Measurements from ENCODE around the gene RPS3. TPM values are rescaled to one million over a fixed set of nuclear protein-coding genes. Genes with fewer than 3 reads are reported as not detected.
"Not testable (repeated sequence)": the region's sequence is repeated elsewhere in the genome, so short reads cannot be mapped to it uniquely, and the experiment has no call there.

Gene RPS3
- 6,072 TPM for polyA plus RNA-seq (2012; ENCODE audit: insufficient read depth, insufficient read length)

- DNase-seq (ENCODE audit: low read depth, low spot score), result peak; percentile 89
These were observed at the start of gene RPS3 for GRCh38 chr11:75399344-75400145. Gene RPS3 (plus strand): TSS chr11:75399518. CDS start chr11:75399548, 30 bp downstream.

DNA sequence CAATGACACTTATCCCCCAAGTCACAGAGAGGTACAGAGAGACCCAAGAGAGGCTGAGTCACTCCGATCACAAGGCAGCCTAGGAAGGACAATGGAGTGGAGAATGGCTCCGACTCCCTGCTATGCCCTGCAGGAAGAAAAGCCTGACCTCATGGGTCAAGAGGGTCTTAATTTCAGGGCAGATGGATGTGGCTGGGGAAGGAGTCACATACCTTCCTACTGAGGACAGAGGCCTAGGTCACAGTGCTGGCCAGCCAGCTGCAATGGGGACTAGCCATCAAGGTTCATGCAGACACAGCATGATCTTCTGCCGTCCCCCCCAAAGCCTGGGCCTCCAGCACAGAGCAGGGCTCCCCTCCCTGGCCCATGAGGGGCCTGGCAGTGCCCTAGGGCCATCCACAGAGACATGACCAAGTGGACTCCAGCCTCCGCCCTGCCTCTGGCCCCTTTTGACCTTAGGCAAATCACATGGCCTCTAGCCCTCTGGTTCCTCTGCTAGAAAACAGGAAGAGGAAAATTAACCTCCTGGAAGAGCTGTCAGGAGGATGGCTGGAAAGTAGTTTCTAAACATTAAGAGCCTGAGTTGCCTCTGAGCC, 49.7 kb upstream of the RPS3 start:
- no peak overlapping the region for H3K4me3 ChIP-seq (ENCODE audit: low read length)
- DNase-seq (ENCODE audit: low read depth, low spot score), result no peak

More at GRCh38 chr11:75399344-75400145, at the start of gene RPS3:
- peak within 1 kb of the TSS; percentile 100 for H3K4me3 ChIP-seq (ENCODE audit: low read length)

- no peak overlapping the region for H3K4me3 ChIP-seq (ENCODE audit: low read length)
- no peak for DNase-seq (ENCODE audit: low read depth, low spot score)
These were observed 49.1 kb upstream of the RPS3 start for GRCh38 chr11:75350122-75350742.

DNA sequence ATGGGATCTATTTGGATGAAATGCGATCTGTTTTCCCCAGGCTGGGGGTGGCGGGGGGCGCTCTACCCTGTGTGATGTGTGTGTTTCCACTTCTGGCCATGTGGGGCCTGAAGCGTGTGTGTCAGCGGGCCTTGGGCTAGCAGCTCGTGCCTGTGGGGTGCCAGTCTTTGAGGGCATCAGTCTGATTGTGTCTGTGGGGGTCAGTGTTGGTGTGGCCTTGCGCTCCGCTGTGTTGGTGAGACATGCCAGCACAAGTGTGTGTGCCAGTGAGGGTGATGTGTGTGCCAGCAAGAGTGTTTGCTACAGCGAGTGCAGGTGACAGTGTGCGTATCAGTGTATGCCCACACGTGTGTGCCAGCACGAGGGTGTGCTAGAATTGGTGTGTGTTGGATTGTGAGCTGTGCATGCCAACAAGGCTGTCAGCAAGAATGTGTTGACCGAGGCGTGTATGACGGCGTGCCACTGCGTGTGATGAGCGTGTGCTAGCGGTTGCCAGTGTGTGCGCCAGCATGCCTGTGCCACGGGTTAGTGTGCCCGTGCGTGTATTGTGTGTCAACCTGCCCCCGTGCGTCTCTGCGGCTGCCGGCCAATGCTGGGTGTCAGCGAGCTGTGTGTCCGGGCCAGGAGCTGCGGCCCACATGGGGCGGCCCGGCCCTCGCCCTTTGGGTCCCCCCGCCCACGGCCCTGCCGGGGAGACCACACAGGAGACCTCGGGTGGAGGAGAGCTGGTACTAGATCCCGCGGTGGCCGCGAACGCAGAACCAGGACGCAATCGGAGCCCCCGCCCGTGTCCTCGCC, 48.4 kb upstream of the RPS3 start:
- H3K4me3 ChIP-seq (ENCODE audit: low read length), result peak overlapping the region; percentile 54
- DNase-seq (ENCODE audit: low read depth, low spot score), result no peak

DNA sequence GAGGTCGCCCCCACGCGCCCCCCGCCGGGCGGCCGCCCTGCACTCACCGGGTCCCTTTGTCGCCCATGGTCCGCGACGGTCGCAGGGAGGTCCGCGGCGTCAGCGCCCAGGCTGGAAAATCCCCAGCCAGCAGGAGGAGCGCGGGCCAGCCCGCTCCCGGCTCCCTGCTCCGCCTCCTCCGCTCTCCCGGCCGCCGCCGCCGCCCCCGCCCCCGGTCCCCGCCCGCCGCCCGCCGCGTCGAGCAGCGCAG, 47.9 kb upstream of the RPS3 start, which contains the start of gene ARRB1:
Gene ARRB1, minus strand, starts transcription at position 121 of the 250 bp plus-strand sequence. Its CDS starts 54 bp downstream, at position 67.
- DNase-seq (ENCODE audit: low read depth, low spot score), result no peak
- peak within 1 kb of the TSS; percentile 54 for H3K4me3 ChIP-seq (ENCODE audit: low read length)

- peak overlapping the region; percentile 54 for H3K4me3 ChIP-seq (ENCODE audit: low read length)
- DNase-seq (ENCODE audit: low read depth, low spot score), result no peak
These were observed 47.3 kb upstream of the RPS3 start for GRCh38 chr11:75351791-75352587.

DNA sequence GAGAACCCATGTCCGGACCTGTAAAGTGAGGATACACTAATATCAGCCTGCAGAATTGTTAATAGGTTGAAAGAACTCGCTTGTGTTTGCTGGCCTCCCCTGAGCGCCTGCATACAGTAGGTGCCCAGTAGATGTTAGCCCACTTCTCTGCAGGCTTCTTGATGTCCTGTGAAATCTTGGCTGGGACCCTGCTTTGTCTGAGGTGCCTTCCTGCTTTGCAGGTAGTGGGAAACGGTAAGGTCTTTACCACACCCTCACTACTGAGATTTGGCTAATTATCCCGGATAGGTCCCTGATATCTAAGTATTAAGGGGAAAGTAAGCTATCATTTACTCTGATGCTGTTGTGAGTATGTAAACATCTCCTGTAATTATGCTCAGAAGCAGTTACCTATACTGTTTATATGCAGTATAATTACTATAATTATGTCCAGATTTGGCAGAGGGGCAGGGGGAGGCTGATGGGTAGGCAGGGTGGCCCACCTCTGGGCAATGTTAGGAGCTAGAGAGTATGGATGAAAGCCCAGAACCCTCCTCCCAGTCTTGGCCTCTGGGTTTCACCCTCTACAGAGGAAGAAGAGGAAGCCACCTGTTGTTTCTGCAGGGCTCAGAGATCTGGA, 46.6 kb upstream of the RPS3 start:
- H3K4me3 ChIP-seq (ENCODE audit: low read length), result no peak overlapping the region
- DNase-seq (ENCODE audit: low read depth, low spot score), result no peak

GRCh38 chr11:75355051-75355450, 44.3 kb upstream of the RPS3 start:
- DNase-seq (ENCODE audit: low read depth, low spot score), result no peak
- H3K4me3 ChIP-seq (ENCODE audit: low read length), result no peak overlapping the region

DNA sequence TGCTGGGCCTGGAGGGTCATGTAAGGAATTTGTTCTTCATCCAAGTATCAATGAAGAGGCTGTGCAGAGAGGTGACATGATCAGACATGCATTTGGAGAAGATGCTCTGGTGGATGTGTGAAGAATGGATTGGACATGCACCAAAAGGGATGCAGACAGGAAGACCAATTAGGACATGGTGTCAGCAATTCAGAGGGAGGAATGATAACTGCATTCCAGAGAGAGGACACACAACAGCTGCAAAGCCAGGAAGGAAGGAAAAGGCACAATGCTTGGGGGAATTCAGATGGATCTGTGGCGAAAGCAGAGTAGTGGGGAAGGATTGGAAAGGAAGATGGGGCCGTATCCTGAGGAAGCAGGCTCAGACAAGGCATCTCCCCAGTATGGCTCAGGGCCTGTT, 42.7 kb upstream of the RPS3 start:
- DNase-seq (ENCODE audit: low read depth, low spot score), result no peak
- no peak overlapping the region for H3K4me3 ChIP-seq (ENCODE audit: low read length)

DNA sequence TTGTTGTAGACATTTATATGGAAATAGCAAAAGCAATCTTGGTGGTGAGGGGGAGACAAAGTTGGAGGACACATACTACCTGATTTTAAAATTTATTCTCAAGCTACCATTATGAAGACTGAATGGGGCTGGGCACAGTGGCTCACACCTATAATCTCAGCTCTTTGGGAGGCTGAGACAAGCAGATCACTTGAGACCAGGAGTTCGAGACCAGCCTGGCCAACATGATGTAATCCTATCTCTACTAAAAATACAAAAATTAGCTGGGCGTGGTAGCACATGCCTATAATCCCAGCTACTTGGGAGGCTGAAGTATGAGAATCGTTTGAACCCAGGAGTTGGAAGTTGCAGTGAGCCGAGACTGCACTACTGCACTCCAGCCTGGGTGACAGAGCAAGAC, 37.0 kb upstream of the RPS3 start:
- H3K4me3 ChIP-seq (ENCODE audit: low read length); DNase-seq (ENCODE audit: low read depth, low spot score): not testable (repeated sequence)

GRCh38 chr11:75365711-75366181, 33.6 kb upstream of the RPS3 start:
- H3K4me3 ChIP-seq (ENCODE audit: low read length), result no peak overlapping the region
- no peak for DNase-seq (ENCODE audit: low read depth, low spot score)

GRCh38 chr11:75366826-75367225, 32.5 kb upstream of the RPS3 start:
- H3K4me3 ChIP-seq (ENCODE audit: low read length); DNase-seq (ENCODE audit: low read depth, low spot score): not testable (repeated sequence)

GRCh38 chr11:75369560-75370255, 29.6 kb upstream of the RPS3 start:
- DNase-seq (ENCODE audit: low read depth, low spot score), result no peak
- no peak overlapping the region for H3K4me3 ChIP-seq (ENCODE audit: low read length)

DNA sequence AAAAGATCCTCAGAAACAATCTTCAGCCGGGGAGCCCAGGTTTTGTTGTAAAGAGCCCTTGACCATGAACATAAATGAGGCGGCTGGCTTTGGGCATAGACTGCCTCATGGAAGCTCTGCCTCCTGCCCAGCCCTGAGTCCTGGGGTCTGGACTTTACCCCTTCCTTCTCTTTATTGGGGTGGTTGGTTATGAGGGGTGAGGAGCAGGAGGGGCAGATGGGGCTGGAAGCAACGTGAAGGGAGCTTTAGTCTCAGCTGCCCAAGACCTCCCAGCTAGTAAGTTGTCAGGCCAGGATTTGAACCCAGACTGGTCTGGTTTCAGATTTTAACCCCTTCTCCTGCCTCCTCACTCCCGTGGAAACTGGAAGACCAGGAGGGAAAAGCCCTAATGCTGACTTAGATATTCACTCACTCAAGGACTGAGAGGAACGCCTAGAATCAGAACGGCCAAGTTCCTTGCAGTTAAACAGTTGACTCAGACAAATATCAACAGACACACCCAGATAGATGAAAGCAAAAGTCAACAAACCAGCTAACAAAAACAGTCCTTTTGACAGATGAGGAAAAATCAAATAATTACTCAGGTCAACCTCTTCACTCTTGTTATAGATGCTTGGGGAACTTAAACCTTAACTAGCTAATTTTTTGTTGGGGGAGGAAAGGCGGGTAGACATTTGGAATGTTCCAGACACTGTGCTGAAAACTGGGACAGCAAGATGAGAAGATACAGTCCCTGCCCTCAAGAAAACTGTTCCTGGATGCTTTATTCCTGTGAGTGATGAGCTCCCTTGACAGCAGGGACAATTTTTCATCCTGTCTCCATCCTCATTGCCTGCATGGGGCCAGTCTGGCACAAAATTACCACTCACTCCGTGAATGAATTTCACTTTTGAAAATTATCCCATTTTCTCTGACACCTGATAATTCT, 27.1 kb upstream of the RPS3 start:
- no peak for DNase-seq (ENCODE audit: low read depth, low spot score)
- no peak overlapping the region for H3K4me3 ChIP-seq (ENCODE audit: low read length)

DNA sequence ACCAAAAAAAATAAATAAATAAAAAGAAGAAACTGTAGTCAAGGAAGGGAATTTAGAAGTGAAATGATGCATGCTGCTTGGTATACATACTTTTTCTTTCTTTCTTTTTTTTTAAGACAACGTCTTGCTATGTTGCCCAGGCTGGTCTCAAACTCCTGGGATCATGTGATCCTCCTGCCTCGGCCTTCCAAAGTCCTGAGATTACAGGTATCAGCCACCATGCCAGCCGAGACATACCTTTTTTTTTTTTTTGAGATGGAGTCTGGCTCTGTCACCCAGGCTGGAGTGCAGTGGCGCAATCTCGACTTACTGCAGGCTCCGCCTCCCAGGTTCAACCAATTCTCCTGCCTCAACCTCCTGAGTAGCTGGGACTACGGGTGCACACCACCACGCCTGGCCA, 26.1 kb upstream of the RPS3 start:
- no peak overlapping the region for H3K4me3 ChIP-seq (ENCODE audit: low read length)
- no peak for DNase-seq (ENCODE audit: low read depth, low spot score)

DNA sequence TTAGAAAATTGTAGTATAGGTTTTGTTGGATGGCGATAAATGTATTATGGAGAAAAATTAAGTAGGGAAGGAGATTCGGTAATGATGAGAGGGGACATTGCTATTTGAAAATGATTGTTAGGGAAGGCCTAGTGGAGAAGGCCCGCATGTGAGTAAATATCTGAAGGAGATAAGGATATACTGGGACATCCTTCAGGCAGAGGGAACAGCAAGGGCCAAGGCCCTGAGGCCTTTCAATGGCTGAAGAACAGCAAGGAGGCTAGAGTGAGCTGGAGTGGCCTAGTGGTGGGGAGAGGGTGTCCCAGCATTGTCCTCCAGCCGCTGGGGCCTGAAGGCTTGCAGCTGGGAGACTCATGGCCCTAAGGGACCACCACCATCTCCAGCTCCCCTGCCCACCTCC, 24.7 kb upstream of the RPS3 start:
- DNase-seq (ENCODE audit: low read depth, low spot score), result no peak
- no peak overlapping the region for H3K4me3 ChIP-seq (ENCODE audit: low read length)

DNA sequence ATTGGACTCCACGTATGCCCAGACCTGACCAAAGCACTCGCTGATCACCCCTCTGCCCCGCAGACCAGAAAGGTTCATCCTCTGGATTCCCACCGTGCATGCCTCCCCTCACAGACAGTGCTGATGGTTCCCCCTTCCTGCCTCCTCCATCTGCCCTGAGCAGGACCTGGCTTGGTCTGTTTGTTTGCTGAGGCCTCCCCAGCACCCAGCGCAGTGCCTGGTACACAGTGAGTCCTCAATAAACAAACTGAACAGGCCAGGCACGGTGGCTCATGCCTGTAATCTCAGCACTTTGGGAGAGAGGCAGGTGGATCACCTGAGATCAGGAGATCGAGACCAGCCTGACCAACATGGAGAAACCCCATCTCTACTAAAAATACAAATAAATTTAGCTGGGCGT, 23.7 kb upstream of the RPS3 start:
- DNase-seq (ENCODE audit: low read depth, low spot score), result no peak
- H3K4me3 ChIP-seq (ENCODE audit: low read length), result no peak overlapping the region
